IMR-90 (cell line): ENCODE results near the gene FN3KRP. TPM values are rescaled to one million over a fixed set of nuclear protein-coding genes. Genes with fewer than 3 reads are reported as not detected.
"Not testable (repeated sequence)": the region's sequence is repeated elsewhere in the genome, so short reads cannot be mapped to it uniquely, and the experiment has no call there.

Source experiments
- ATAC-seq: fragments of 200-7000 bp; cut with Tn5 transposase; 2 replicates; pipeline ENCODE4 v1.9.1; 2020; ENCODE audit warnings: low read depth, mild to moderate bottlenecking, moderate library complexity
- BruUV-seq: library from RNA; stranded (reverse); fragments of 400-500 nt; replicated peaks from 2 replicates; lab custom pipeline; 2021; lab: Mats Ljungman, UMichigan
- CTCF ChIA-PET: fragments of 300-600 bp; formaldehyde crosslinking; extraction: SDS; loops from one replicate; lab custom pipeline; 2021; ENCODE audit warnings: antibody characterized with exemption; lab: Yijun Ruan, JAX
- POLR2A ChIA-PET: fragments of 300-600 bp; sonication (Branson Sonifier 250); formaldehyde crosslinking; loops from one replicate; lab custom pipeline; 2022; ENCODE audit warnings: antibody characterized with exemption; ENCODE audit not compliant: unreplicated experiment; lab: Charles Lee
- DNase-seq: peaks from one replicate; pipeline ENCODE4 v3.0.0; 2013
- H2AFZ ChIP-seq: replicated peaks from 2 replicates; pipeline ENCODE3; 2013; ENCODE audit warnings: low read length, mild to moderate bottlenecking; ENCODE audit not compliant: poor library complexity
- H2AK5ac ChIP-seq: 2 replicates; pipeline ENCODE4 v1.6.1; 2013; ENCODE audit warnings: low read depth, low read length, inconsistent platforms
- H2AK9ac ChIP-seq: replicated peaks from 2 replicates; pipeline ENCODE3; 2013; ENCODE audit warnings: mild to moderate bottlenecking, low read depth, low read length, moderate library complexity; ENCODE audit not compliant: poor library complexity
- H2BK120ac ChIP-seq: 2 replicates; pipeline ENCODE4 v1.6.1; 2013; ENCODE audit warnings: low read depth, low read length, inconsistent platforms
- H2BK15ac ChIP-seq: 3 replicates; pipeline ENCODE4 v1.6.1; 2013; ENCODE audit warnings: low read depth, low read length, inconsistent platforms
- H2BK20ac ChIP-seq: 2 replicates; pipeline ENCODE4 v1.6.1; 2013; ENCODE audit warnings: low read depth, mild to moderate bottlenecking, inconsistent platforms, low read length, moderate library complexity
- H2BK5ac ChIP-seq: 2 replicates; pipeline ENCODE4 v1.6.1; 2013; ENCODE audit warnings: mild to moderate bottlenecking, low read depth, low read length, inconsistent platforms; ENCODE audit not compliant: poor library complexity, severe bottlenecking
- H3K14ac ChIP-seq: replicated peaks from 2 replicates; pipeline ENCODE4 v1.6.1; 2013; ENCODE audit warnings: low read depth, low read length, inconsistent platforms
- H3K18ac ChIP-seq: 2 replicates; pipeline ENCODE4 v1.6.1; 2013; ENCODE audit warnings: low read depth, low read length, control low read depth
- H3K23ac ChIP-seq: 2 replicates; pipeline ENCODE4 v1.6.1; 2013; ENCODE audit warnings: low read depth, low read length, inconsistent platforms
- H3K27ac ChIP-seq: 2 replicates; pipeline ENCODE4 v1.5.1; 2013; ENCODE audit warnings: mild to moderate bottlenecking, control low read depth, low read length; ENCODE audit not compliant: insufficient read depth
- H3K27me3 ChIP-seq: 2 replicates; pipeline ENCODE4 v1.6.1; 2013; ENCODE audit warnings: low read length; ENCODE audit not compliant: control insufficient read depth, insufficient read depth
- H3K36me3 ChIP-seq: 2 replicates; pipeline ENCODE4 v1.6.1; 2013; ENCODE audit warnings: low read length, mixed read lengths; ENCODE audit not compliant: control insufficient read depth, insufficient read depth
- H3K4ac ChIP-seq: 2 replicates; pipeline ENCODE4 v1.6.1; 2013; ENCODE audit warnings: low read depth, low read length, inconsistent platforms
- H3K4me1 ChIP-seq: 2 replicates; pipeline ENCODE4 v1.6.1; 2013; ENCODE audit warnings: low read length, mixed read lengths; ENCODE audit not compliant: control insufficient read depth, insufficient read depth
- H3K4me2 ChIP-seq: 2 replicates; pipeline ENCODE4 v1.6.1; 2013; ENCODE audit warnings: low read depth, mild to moderate bottlenecking, control low read depth, low read length, moderate library complexity
- H3K4me3 ChIP-seq: 2 replicates; pipeline ENCODE4 v1.5.1; 2013; ENCODE audit warnings: low read depth, mild to moderate bottlenecking, control low read depth, low read length, moderate library complexity; ENCODE audit not compliant: insufficient read depth
- H3K56ac ChIP-seq: 2 replicates; pipeline ENCODE4 v1.6.1; 2013; ENCODE audit warnings: low read length, inconsistent platforms; ENCODE audit not compliant: insufficient read depth; ENCODE audit errors: extremely low read depth
- H3K79me1 ChIP-seq, 2 experiments: 2 replicates each; pipeline ENCODE4 v1.6.1; 2013; ENCODE audit warnings: low read length in 2 of 2, inconsistent platforms in 1 of 2, low read depth in 1 of 2
- H3K9ac ChIP-seq: 2 replicates; pipeline ENCODE4 v1.6.1; 2013; ENCODE audit warnings: low read depth, low read length, control low read depth
- H3K9me1 ChIP-seq: 2 replicates; pipeline ENCODE4 v1.6.1; 2013; ENCODE audit warnings: low read length, inconsistent platforms; ENCODE audit not compliant: insufficient read depth
- H3K9me3 ChIP-seq: 2 replicates; pipeline ENCODE4 v1.6.1; 2013; ENCODE audit warnings: low read length; ENCODE audit not compliant: control insufficient read depth, insufficient read depth
- H4K20me1 ChIP-seq: 2 replicates; pipeline ENCODE4 v1.6.1; 2013; ENCODE audit warnings: low read length, inconsistent platforms; ENCODE audit not compliant: insufficient read depth
- H4K5ac ChIP-seq: 2 replicates; pipeline ENCODE4 v1.6.1; 2013; ENCODE audit warnings: mild to moderate bottlenecking, low read depth, low read length, control low read depth
- H4K8ac ChIP-seq, 2 experiments: 2 replicates each; pipeline ENCODE4 v1.6.1; 2013; ENCODE audit warnings: low read depth in 2 of 2, low read length in 2 of 2, control low read depth in 1 of 2, inconsistent platforms in 1 of 2
- H4K91ac ChIP-seq: 2 replicates; pipeline ENCODE4 v1.6.1; 2013; ENCODE audit warnings: low read depth, low read length, inconsistent platforms; ENCODE audit not compliant: insufficient read depth
- WGBS, 2 experiments: methylation state at CpG; one replicate each; pipeline versions ENCODE4 v1.1.5 to v1.1.7; 2013; ENCODE audit warnings: missing lambda C conversion rate in 2 of 2; ENCODE audit not compliant: insufficient read length in 1 of 2; ENCODE audit errors: extremely low coverage in 2 of 2; 5-methylcytosine and 5-hydroxymethylcytosine counted together
- dilution Hi-C: fragments of 300-500 bp; cut with HindIII; formaldehyde crosslinking; loops from one replicate; pipeline ENCODE4 v1.14.3; 2018; ENCODE audit warnings: low sequenced_read_pairs; ENCODE audit not compliant: unreplicated experiment
- in situ Hi-C: fragments of 300-500 bp; cut with MboI; formaldehyde crosslinking; loops from 3 replicates; pipeline ENCODE4 v1.14.3; 2019; ENCODE audit warnings: low sequenced_read_pairs, inconsistent platforms, mixed read lengths
- intact Hi-C: fragments of 100-400 bp; cut with micrococcal nuclease; formaldehyde crosslinking; loops from 2 replicates; pipeline ENCODE4 v1.10.0; 2022
- polyA plus RNA-seq, 3 experiments: library from polyadenylated mRNA; depleted of rRNA; stranded (reverse); fragments of >200 nt; gene quantifications; 2 replicates each; pipeline ENCODE4 v1.2.3, GENCODE V29; 2012; ENCODE audit warnings: low replicate concordance in 1 of 3
- total RNA-seq: library from RNA; depleted of rRNA; stranded (reverse); fragments of >200 nt; gene quantifications from 2 replicates; pipeline ENCODE4 v1.2.3, GENCODE V29; 2012

The FN3KRP gene
- total and polyA plus RNA-seq, 2 of the 4 experiments (the other 2 are of a cell fraction): 18.6 to 20.3 TPM

GRCh38 chr17:82774456-82774855 lies 58.0 kb downstream of the FN3KRP start:
- dilution Hi-C loops, H3K27me3 ChIP-seq, H3K14ac ChIP-seq, ATAC-seq, H3K9me1 ChIP-seq, H2AK5ac ChIP-seq, H2BK120ac ChIP-seq, H2AK9ac ChIP-seq, H2BK5ac ChIP-seq, POLR2A ChIA-PET, H3K4me3 ChIP-seq, H4K8ac ChIP-seq, CTCF ChIA-PET, H3K56ac ChIP-seq, H3K4ac ChIP-seq, DNase-seq, H3K9me3 ChIP-seq, H3K18ac ChIP-seq, H4K91ac ChIP-seq, H2BK20ac ChIP-seq, H3K23ac ChIP-seq, intact Hi-C loops, H2BK15ac ChIP-seq, H2AFZ ChIP-seq, H3K4me1 ChIP-seq, BruUV-seq, H3K9ac ChIP-seq, H3K27ac ChIP-seq, H3K4me2 ChIP-seq, H4K5ac ChIP-seq: not testable (repeated sequence)
- 91% methylated on average over 4 of the region's 19 CpGs; no CpG with 5 or more reads in 1 of the 2 experiments for WGBS, 2 experiments
- in situ Hi-C loops: loop anchor here (10.0 kb wide), 1 partner anchor 420 kb away; the partner anchor contains the start of gene TEX19
- peaks cover 11% of the 10 kb centered on the region for H3K36me3 ChIP-seq
- H4K20me1 ChIP-seq: peaks cover 13% of the 10 kb centered on the region
- peaks cover 3 to 31% of the 10 kb centered on the region in 2 experiments; a peak in 3 of 4 replicates for H3K79me1 ChIP-seq
